ENCODE measurements around the gene PPP1R1C. TPM values are rescaled to one million over a fixed set of nuclear protein-coding genes. Genes with fewer than 3 reads are reported as not detected.

Gene PPP1R1C
- total and polyA plus RNA-seq, 2 donors (not counting 1 experiment from before 2014, with no cell fraction given): not detected

DNA sequence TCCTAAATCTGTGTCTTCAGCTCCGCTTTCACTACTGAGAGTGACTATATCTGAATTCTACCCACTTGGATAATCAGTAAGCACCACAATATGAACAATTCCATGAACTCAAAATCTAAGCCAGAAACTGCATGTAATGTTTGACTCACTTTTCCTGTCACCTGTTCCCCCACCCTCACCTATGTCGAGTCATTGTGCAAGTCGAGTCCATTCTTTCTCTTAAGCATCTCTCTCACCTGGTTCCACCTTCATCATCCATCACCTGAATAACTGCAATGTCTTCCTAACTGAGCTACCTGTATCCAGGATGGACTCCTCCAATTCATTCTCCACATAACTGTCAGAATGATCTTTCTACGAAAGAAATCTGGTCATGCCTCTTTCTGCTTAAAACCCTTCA lies 58.2 kb downstream of the PPP1R1C start:
- ATAC-seq (ENCODE audit: low read depth) (no peak), DNase-seq (no peak)
- Mint-ChIP-seq H3K4me3 (no peak overlapping the region), H3K4me1 (no peaks in the 10 kb centered on the region), H3K9me3 (ENCODE audit: insufficient read depth) (no peaks in the 10 kb centered on the region), H3K27me3 (no peaks in the 10 kb centered on the region), H3K27ac (no peak overlapping the region)
- no peak overlapping the region for H3K27ac ChIP-seq (ENCODE audit: low read length in 2 of 2)
- no peaks in the 10 kb centered on the region for H3K9me3 ChIP-seq (ENCODE audit: control extremely low read depth in 1 of 3, control insufficient read depth in 2 of 3, insufficient read depth in 1 of 3, low read length in 2 of 3)
- H3K4me2 ChIP-seq (replicated peaks; ENCODE audit: low read depth, low read length, poor library complexity, severe bottlenecking): no peak overlapping the region
- CTCF ChIA-PET: no interaction called here
- no peaks in the 10 kb centered on the region for H3K27me3 ChIP-seq (replicated peaks in 1 of 4; ENCODE audit: control extremely low read depth in 1 of 4, control insufficient read depth in 3 of 4, insufficient read depth in 4 of 4, low read length in 3 of 4)
- H3K4me3 ChIP-seq (ENCODE audit: control extremely low read depth in 1 of 5, extremely low read depth in 1 of 5, insufficient read depth in 1 of 5, low read depth in 2 of 5, low read length in 4 of 5): no peak overlapping the region
- no peak overlapping the region for H2AFZ ChIP-seq (ENCODE audit: insufficient read depth, low read depth, low read length, poor library complexity, severe bottlenecking)
- no peak overlapping the region for H3K9ac ChIP-seq (ENCODE audit: low read length)
- TF ChIP-seq EZH2 (IDR thresholded peaks at IDR 0.05; ENCODE audit: borderline replicate concordance, insufficient read depth, low read depth, low read length, poor library complexity, severe bottlenecking): no peak
- TF ChIP-seq, protein P1, sequence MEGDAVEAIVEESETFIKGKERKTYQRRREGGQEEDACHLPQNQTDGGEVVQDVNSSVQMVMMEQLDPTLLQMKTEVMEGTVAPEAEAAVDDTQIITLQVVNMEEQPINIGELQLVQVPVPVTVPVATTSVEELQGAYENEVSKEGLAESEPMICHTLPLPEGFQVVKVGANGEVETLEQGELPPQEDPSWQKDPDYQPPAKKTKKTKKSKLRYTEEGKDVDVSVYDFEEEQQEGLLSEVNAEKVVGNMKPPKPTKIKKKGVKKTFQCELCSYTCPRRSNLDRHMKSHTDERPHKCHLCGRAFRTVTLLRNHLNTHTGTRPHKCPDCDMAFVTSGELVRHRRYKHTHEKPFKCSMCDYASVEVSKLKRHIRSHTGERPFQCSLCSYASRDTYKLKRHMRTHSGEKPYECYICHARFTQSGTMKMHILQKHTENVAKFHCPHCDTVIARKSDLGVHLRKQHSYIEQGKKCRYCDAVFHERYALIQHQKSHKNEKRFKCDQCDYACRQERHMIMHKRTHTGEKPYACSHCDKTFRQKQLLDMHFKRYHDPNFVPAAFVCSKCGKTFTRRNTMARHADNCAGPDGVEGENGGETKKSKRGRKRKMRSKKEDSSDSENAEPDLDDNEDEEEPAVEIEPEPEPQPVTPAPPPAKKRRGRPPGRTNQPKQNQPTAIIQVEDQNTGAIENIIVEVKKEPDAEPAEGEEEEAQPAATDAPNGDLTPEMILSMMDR (IDR thresholded peaks at IDR 0.05): no peak
- intact Hi-C loops (cut with micrococcal nuclease): no loop called here
- H3K4me1 ChIP-seq (ENCODE audit: control insufficient read depth in 2 of 2, insufficient read depth in 2 of 2, low read length in 2 of 2): no peaks in the 10 kb centered on the region
- no peaks in the 10 kb centered on the region for H3K36me3 ChIP-seq (replicated peaks in 1 of 2; ENCODE audit: control extremely low read depth in 1 of 2, control insufficient read depth in 1 of 2, extremely low read depth in 1 of 2, insufficient read depth in 2 of 2, low read length in 1 of 2)
- no peaks in the 10 kb centered on the region for H4K20me1 ChIP-seq (ENCODE audit: control insufficient read depth, insufficient read depth, low read length, poor library complexity, severe bottlenecking)
- POLR2A ChIA-PET: no interaction called here
- no peaks in the 10 kb centered on the region for H3K79me2 ChIP-seq (ENCODE audit: control insufficient read depth, insufficient read depth, low read length)
- WGBS (ENCODE audit: insufficient coverage): 90% methylated on average over 4 of the region's 4 CpGs

DNA sequence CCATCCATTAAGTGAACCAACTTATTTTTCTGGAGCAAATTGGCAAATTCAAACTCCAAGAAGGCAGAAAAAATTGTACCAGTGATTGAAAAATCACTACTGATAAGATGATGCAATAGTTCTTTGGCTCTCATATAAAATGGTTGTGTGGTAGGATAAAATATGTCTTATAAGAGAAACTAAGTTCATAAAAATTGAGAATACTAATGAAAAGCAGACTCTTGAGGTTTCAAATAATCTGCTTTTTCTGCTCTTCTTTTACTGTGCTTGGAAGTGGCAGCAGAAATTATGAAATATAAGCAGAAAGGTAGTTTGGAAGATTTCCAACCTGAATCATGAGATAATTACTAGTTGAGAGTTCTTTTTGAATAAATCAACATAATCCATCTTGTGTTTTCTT lies 61.9 kb downstream of the PPP1R1C start:
- H3K27me3 Mint-ChIP-seq: no peaks in the 10 kb centered on the region
- Histone ChIP-seq H3K27me3 (replicated peaks in 1 of 4; ENCODE audit: control extremely low read depth in 1 of 4, control insufficient read depth in 3 of 4, insufficient read depth in 4 of 4, low read length in 3 of 4) (no peaks in the 10 kb centered on the region), H3K27ac (ENCODE audit: low read length in 2 of 2) (no peak overlapping the region), H3K36me3 (replicated peaks in 1 of 2; ENCODE audit: control extremely low read depth in 1 of 2, control insufficient read depth in 1 of 2, extremely low read depth in 1 of 2, insufficient read depth in 2 of 2, low read length in 1 of 2) (no peaks in the 10 kb centered on the region), H3K79me2 (ENCODE audit: control insufficient read depth, insufficient read depth, low read length) (no peaks in the 10 kb centered on the region), H3K4me2 (replicated peaks; ENCODE audit: low read depth, low read length, poor library complexity, severe bottlenecking) (no peak overlapping the region), H3K4me3 (ENCODE audit: control extremely low read depth in 1 of 5, extremely low read depth in 1 of 5, insufficient read depth in 1 of 5, low read depth in 2 of 5, low read length in 4 of 5) (no peak overlapping the region), H3K9me3 (ENCODE audit: control extremely low read depth in 1 of 3, control insufficient read depth in 2 of 3, insufficient read depth in 1 of 3, low read length in 2 of 3) (no peaks in the 10 kb centered on the region), H3K4me1 (ENCODE audit: control insufficient read depth in 2 of 2, insufficient read depth in 2 of 2, low read length in 2 of 2) (no peaks in the 10 kb centered on the region), H2AFZ (ENCODE audit: insufficient read depth, low read depth, low read length, poor library complexity, severe bottlenecking) (no peak overlapping the region), H4K20me1 (ENCODE audit: control insufficient read depth, insufficient read depth, low read length, poor library complexity, severe bottlenecking) (no peaks in the 10 kb centered on the region), H3K9ac (ENCODE audit: low read length) (no peak overlapping the region)
- H3K27ac Mint-ChIP-seq: no peak overlapping the region
- intact Hi-C loops (cut with micrococcal nuclease): no loop called here
- ChIA-PET CTCF (no interaction called here), POLR2A (no interaction called here)
- H3K4me1 Mint-ChIP-seq: no peaks in the 10 kb centered on the region
- TF ChIP-seq, protein P1 (IDR thresholded peaks at IDR 0.05): no peak
- TF ChIP-seq EZH2 (IDR thresholded peaks at IDR 0.05; ENCODE audit: borderline replicate concordance, insufficient read depth, low read depth, low read length, poor library complexity, severe bottlenecking): no peak
- no peak for ATAC-seq (ENCODE audit: low read depth)
- DNase-seq: no peak
- no peaks in the 10 kb centered on the region for H3K9me3 Mint-ChIP-seq (ENCODE audit: insufficient read depth)
- no peak overlapping the region for H3K4me3 Mint-ChIP-seq
